ENCODE measurements around the gene DHCR7. TPM values are rescaled to one million over a fixed set of nuclear protein-coding genes. Genes with fewer than 3 reads are reported as not detected.

DHCR7 gene
- total and polyA plus RNA-seq, 2 donors (not counting 1 experiment from before 2014, with no cell fraction given) = 90.8 to 148 TPM

- Histone ChIP-seq H3K4me3 (replicated peaks in 1 of 4; ENCODE audit: control extremely low read depth in 1 of 4, insufficient read depth in 1 of 4, low read depth in 3 of 4, low read length in 4 of 4) (no peak overlapping the region), H3K27me3 (ENCODE audit: control insufficient read depth, insufficient read depth, low read length) (no peaks in the 10 kb centered on the region), H3K9ac (ENCODE audit: insufficient read depth, low read length) (no peak overlapping the region), H3K79me2 (ENCODE audit: control insufficient read depth, insufficient read depth, low read length) (no peaks in the 10 kb centered on the region), H3K27ac (ENCODE audit: insufficient read depth, low read length) (no peak overlapping the region), H2AFZ (ENCODE audit: low read length) (no peak overlapping the region), H3K4me2 (ENCODE audit: extremely low read depth, insufficient read depth, low read length) (no peak overlapping the region), H4K20me1 (ENCODE audit: control insufficient read depth, extremely low read depth, insufficient read depth, low read length) (no peaks in the 10 kb centered on the region), H3K36me3 (ENCODE audit: control insufficient read depth, insufficient read depth, low read length) (peaks cover 30% of the 10 kb centered on the region), H3K4me1 (ENCODE audit: control insufficient read depth, extremely low read depth, insufficient read depth, low read length) (no peaks in the 10 kb centered on the region), H3K9me3 (ENCODE audit: control insufficient read depth, insufficient read depth, low read depth, low read length) (no peaks in the 10 kb centered on the region)
- DNase-seq (ENCODE audit: low read depth in 2 of 2) = no peak
- TF ChIP-seq CTCF (conservative IDR thresholded peaks at IDR 0.05 in 1 of 2, IDR thresholded peaks at IDR 0.05 in 1 of 2; ENCODE audit: low read depth in 1 of 2, low read length in 2 of 2) = no peak
- no peak for TF ChIP-seq EZH2 (IDR thresholded peaks at IDR 0.05; ENCODE audit: low read length, missing control alignments)
Measured at GRCh38 chr11:71440021-71440755, 8.0 kb downstream of the DHCR7 start.

GRCh38 chr11:71438650-71439049 lies 9.5 kb downstream of the DHCR7 start:
- no peak for TF ChIP-seq CTCF (conservative IDR thresholded peaks at IDR 0.05 in 1 of 2, IDR thresholded peaks at IDR 0.05 in 1 of 2; ENCODE audit: low read depth in 1 of 2, low read length in 2 of 2)
- TF ChIP-seq EZH2 (IDR thresholded peaks at IDR 0.05; ENCODE audit: low read length, missing control alignments) = no peak
- H3K36me3 ChIP-seq (ENCODE audit: control insufficient read depth, insufficient read depth, low read length) = peaks cover 26% of the 10 kb centered on the region
- no peak overlapping the region for H2AFZ ChIP-seq (ENCODE audit: low read length)

DNA sequence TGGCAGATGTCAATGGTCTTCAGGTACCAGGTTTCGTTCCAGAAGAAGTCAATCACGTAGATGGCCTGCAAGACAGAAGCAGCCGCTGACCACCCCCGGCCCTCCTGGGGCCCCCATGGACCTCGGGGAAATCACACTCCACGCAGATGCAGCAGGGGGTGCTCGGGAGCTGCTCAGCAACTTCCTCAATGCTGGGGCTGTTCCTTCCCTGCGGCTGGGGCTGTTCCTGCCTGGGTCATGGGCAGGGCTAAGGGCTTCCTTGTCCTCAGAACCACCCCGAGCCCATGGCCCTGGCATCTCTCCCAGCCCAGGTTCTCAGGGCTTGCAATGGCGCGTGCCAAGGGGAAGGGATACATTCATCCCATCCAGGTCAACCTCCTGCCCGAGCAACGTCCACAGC lies 10.3 kb downstream of the DHCR7 start:
- Histone ChIP-seq H3K4me3 (replicated peaks in 1 of 4; ENCODE audit: control extremely low read depth in 1 of 4, insufficient read depth in 1 of 4, low read depth in 3 of 4, low read length in 4 of 4) (no peak overlapping the region), H2AFZ (ENCODE audit: low read length) (no peak overlapping the region), H3K9ac (ENCODE audit: insufficient read depth, low read length) (no peak overlapping the region), H4K20me1 (ENCODE audit: control insufficient read depth, extremely low read depth, insufficient read depth, low read length) (no peaks in the 10 kb centered on the region), H3K4me2 (ENCODE audit: extremely low read depth, insufficient read depth, low read length) (no peak overlapping the region), H3K27ac (ENCODE audit: insufficient read depth, low read length) (no peak overlapping the region), H3K79me2 (ENCODE audit: control insufficient read depth, insufficient read depth, low read length) (no peaks in the 10 kb centered on the region), H3K27me3 (ENCODE audit: control insufficient read depth, insufficient read depth, low read length) (no peaks in the 10 kb centered on the region), H3K36me3 (ENCODE audit: control insufficient read depth, insufficient read depth, low read length) (peaks cover 20% of the 10 kb centered on the region), H3K9me3 (ENCODE audit: control insufficient read depth, insufficient read depth, low read depth, low read length) (no peaks in the 10 kb centered on the region), H3K4me1 (ENCODE audit: control insufficient read depth, extremely low read depth, insufficient read depth, low read length) (no peaks in the 10 kb centered on the region)
- DNase-seq (ENCODE audit: low read depth in 2 of 2) = no peak
- TF ChIP-seq EZH2 (IDR thresholded peaks at IDR 0.05; ENCODE audit: low read length, missing control alignments) (no peak), CTCF (conservative IDR thresholded peaks at IDR 0.05 in 1 of 2, IDR thresholded peaks at IDR 0.05 in 1 of 2; ENCODE audit: low read depth in 1 of 2, low read length in 2 of 2) (no peak)

More at GRCh38 chr11:71438650-71439049, 9.5 kb downstream of the DHCR7 start:
- Histone ChIP-seq H3K4me1 (ENCODE audit: control insufficient read depth, extremely low read depth, insufficient read depth, low read length) (no peaks in the 10 kb centered on the region), H3K79me2 (ENCODE audit: control insufficient read depth, insufficient read depth, low read length) (no peaks in the 10 kb centered on the region), H3K9ac (ENCODE audit: insufficient read depth, low read length) (no peak overlapping the region), H4K20me1 (ENCODE audit: control insufficient read depth, extremely low read depth, insufficient read depth, low read length) (no peaks in the 10 kb centered on the region), H3K27ac (ENCODE audit: insufficient read depth, low read length) (no peak overlapping the region), H3K4me2 (ENCODE audit: extremely low read depth, insufficient read depth, low read length) (no peak overlapping the region), H3K4me3 (replicated peaks in 1 of 4; ENCODE audit: control extremely low read depth in 1 of 4, insufficient read depth in 1 of 4, low read depth in 3 of 4, low read length in 4 of 4) (no peak overlapping the region), H3K27me3 (ENCODE audit: control insufficient read depth, insufficient read depth, low read length) (no peaks in the 10 kb centered on the region), H3K9me3 (ENCODE audit: control insufficient read depth, insufficient read depth, low read depth, low read length) (no peaks in the 10 kb centered on the region)
- DNase-seq (ENCODE audit: low read depth in 2 of 2) = no peak

Data from fibroblast of lung (primary cell).